Loucy (cell line): Measurements from ENCODE around the gene SLC6A18.

ENCODE experiments used
- EZH2phosphoT487 ChIP-seq: fragments of 200-600 bp; IDR thresholded peaks from 2 replicates; pipeline ENCODE4 v1.6.1; 2018; ENCODE audit warnings: antibody characterized with exemption, mild to moderate bottlenecking, moderate library complexity, borderline replicate concordance
- TF ChIP-seq, protein P1 (sequence below): fragments of 200-600 bp; sonication (generic); conservative IDR thresholded peaks from 2 replicates; pipeline ENCODE4 v1.5.1; 2014; ENCODE audit warnings: mild to moderate bottlenecking, antibody characterized with exemption, low read length

DNA sequence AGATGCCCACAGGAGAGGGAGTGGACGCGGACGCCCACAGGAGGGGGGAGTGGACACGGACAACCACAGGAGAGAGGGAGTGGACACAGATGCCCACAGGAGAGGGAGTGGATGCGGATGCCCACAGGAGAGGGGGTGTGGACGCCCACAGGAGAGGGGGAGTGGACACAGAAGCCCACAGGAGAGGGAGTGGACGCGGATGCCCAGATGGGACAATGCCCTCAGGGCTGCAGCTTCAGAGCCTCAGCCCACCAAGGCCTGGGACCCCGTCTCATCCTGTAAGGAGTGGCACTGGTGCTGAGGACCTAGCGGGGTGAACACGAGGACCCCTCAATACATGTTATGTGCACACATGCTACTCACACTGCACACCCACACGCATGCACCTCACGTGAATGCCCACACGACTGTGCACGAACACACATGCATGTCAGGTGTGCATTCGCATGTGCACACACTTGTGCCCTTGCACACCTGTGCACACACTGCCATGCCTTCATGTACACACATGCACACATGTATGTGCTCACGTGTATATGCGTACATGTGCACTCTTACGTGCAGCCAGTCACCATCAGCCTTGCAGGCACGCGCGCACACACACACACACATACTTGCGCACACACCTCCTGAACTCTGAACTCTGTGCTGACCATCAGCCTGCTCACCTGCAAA, 34.8 kb downstream of the SLC6A18 start:
- TF ChIP-seq, protein P1, sequence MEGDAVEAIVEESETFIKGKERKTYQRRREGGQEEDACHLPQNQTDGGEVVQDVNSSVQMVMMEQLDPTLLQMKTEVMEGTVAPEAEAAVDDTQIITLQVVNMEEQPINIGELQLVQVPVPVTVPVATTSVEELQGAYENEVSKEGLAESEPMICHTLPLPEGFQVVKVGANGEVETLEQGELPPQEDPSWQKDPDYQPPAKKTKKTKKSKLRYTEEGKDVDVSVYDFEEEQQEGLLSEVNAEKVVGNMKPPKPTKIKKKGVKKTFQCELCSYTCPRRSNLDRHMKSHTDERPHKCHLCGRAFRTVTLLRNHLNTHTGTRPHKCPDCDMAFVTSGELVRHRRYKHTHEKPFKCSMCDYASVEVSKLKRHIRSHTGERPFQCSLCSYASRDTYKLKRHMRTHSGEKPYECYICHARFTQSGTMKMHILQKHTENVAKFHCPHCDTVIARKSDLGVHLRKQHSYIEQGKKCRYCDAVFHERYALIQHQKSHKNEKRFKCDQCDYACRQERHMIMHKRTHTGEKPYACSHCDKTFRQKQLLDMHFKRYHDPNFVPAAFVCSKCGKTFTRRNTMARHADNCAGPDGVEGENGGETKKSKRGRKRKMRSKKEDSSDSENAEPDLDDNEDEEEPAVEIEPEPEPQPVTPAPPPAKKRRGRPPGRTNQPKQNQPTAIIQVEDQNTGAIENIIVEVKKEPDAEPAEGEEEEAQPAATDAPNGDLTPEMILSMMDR = no peak
- TF ChIP-seq EZH2phosphoT487 = no peak
